Measurements from ENCODE around the gene RGSL1. TPM values are rescaled to one million over a fixed set of nuclear protein-coding genes. Genes with fewer than 3 reads are reported as not detected.

The RGSL1 gene
- total and polyA plus RNA-seq, 2 experiments from 2014 or later: not detected

- H2AFZ ChIP-seq: no peak overlapping the region
- no peak overlapping the region for H3K4me3 ChIP-seq
- H3K9ac ChIP-seq: no peak overlapping the region
- H3K4me1 ChIP-seq (ENCODE audit: insufficient read depth): peaks cover 16% of the 10 kb centered on the region
- no peaks in the 10 kb centered on the region for H3K9me2 ChIP-seq (ENCODE audit: insufficient read depth)
- no peaks in the 10 kb centered on the region for H3K79me2 ChIP-seq (ENCODE audit: insufficient read depth)
- TF ChIP-seq EZH2 (IDR thresholded peaks at IDR 0.05; ENCODE audit: insufficient read depth, poor library complexity, severe bottlenecking) (no peak), EZH2phosphoT487 (IDR thresholded peaks at IDR 0.05; ENCODE audit: insufficient read depth, low read depth) (no peak)
- H3K27ac ChIP-seq: no peak overlapping the region
- no peaks in the 10 kb centered on the region for H3K9me3 ChIP-seq (ENCODE audit: low read depth)
- H3K36me3 ChIP-seq (ENCODE audit: low read depth): no peaks in the 10 kb centered on the region
- no peaks in the 10 kb centered on the region for H3F3A ChIP-seq (ENCODE audit: insufficient read depth)
- H4K20me1 ChIP-seq (ENCODE audit: insufficient read depth): no peaks in the 10 kb centered on the region
- in situ Hi-C loops (cut with MboI): no loop called here
- 83 to 85% methylated on average over 15 to 17 of the region's 17 CpGs for WGBS, 2 experiments (ENCODE audit: low coverage in 1 of 2, low lambda C conversion rate in 2 of 2, missing lambda C conversion rate in 2 of 2)
- H3K4me2 ChIP-seq (ENCODE audit: unreplicated experiment): no peak overlapping the region
- H3K27me3 ChIP-seq (replicated peaks; ENCODE audit: insufficient read depth): no peaks in the 10 kb centered on the region
- no peak for DNase-seq
These were observed 150.2 kb downstream of the RGSL1 start for GRCh38 chr1:182600036-182600713.

- Histone ChIP-seq H3K4me3 (no peak overlapping the region), H3K9ac (no peak overlapping the region), H3K4me1 (ENCODE audit: insufficient read depth) (peaks cover 16% of the 10 kb centered on the region), H3K4me2 (ENCODE audit: unreplicated experiment) (no peak overlapping the region), H2AFZ (no peak overlapping the region), H4K20me1 (ENCODE audit: insufficient read depth) (no peaks in the 10 kb centered on the region), H3K27ac (no peak overlapping the region), H3K79me2 (ENCODE audit: insufficient read depth) (no peaks in the 10 kb centered on the region), H3K36me3 (ENCODE audit: low read depth) (no peaks in the 10 kb centered on the region), H3K9me2 (ENCODE audit: insufficient read depth) (no peaks in the 10 kb centered on the region), H3K9me3 (ENCODE audit: low read depth) (no peaks in the 10 kb centered on the region), H3F3A (ENCODE audit: insufficient read depth) (no peaks in the 10 kb centered on the region), H3K27me3 (replicated peaks; ENCODE audit: insufficient read depth) (no peaks in the 10 kb centered on the region)
- DNase-seq: no peak
- TF ChIP-seq EZH2phosphoT487 (IDR thresholded peaks at IDR 0.05; ENCODE audit: insufficient read depth, low read depth): no peak
- TF ChIP-seq EZH2 (IDR thresholded peaks at IDR 0.05; ENCODE audit: insufficient read depth, poor library complexity, severe bottlenecking): no peak
- WGBS, 2 experiments (ENCODE audit: low coverage in 1 of 2, low lambda C conversion rate in 2 of 2, missing lambda C conversion rate in 2 of 2): 57 to 60% methylated on average over 5 of the region's 5 CpGs
- in situ Hi-C loops (cut with MboI): no loop called here
These were observed 150.9 kb downstream of the RGSL1 start for GRCh38 chr1:182600745-182601415.

GRCh38 chr1:182601416-182601786, 151.5 kb downstream of the RGSL1 start:
- in situ Hi-C loops (cut with MboI): no loop called here
- Histone ChIP-seq H3K9me3 (ENCODE audit: low read depth) (no peaks in the 10 kb centered on the region), H3K4me1 (ENCODE audit: insufficient read depth) (peaks cover 16% of the 10 kb centered on the region), H3F3A (ENCODE audit: insufficient read depth) (no peaks in the 10 kb centered on the region), H3K9ac (no peak overlapping the region), H2AFZ (no peak overlapping the region), H4K20me1 (ENCODE audit: insufficient read depth) (no peaks in the 10 kb centered on the region), H3K4me2 (ENCODE audit: unreplicated experiment) (no peak overlapping the region), H3K79me2 (ENCODE audit: insufficient read depth) (no peaks in the 10 kb centered on the region), H3K27ac (no peak overlapping the region), H3K27me3 (replicated peaks; ENCODE audit: insufficient read depth) (no peaks in the 10 kb centered on the region), H3K4me3 (no peak overlapping the region), H3K36me3 (ENCODE audit: low read depth) (no peaks in the 10 kb centered on the region), H3K9me2 (ENCODE audit: insufficient read depth) (no peaks in the 10 kb centered on the region)
- peak; percentile 89 for DNase-seq
- 23 to 27% methylated on average over 6 of the region's 6 CpGs for WGBS, 2 experiments (ENCODE audit: low coverage in 1 of 2, low lambda C conversion rate in 2 of 2, missing lambda C conversion rate in 2 of 2)
- TF ChIP-seq EZH2 (IDR thresholded peaks at IDR 0.05; ENCODE audit: insufficient read depth, poor library complexity, severe bottlenecking) (no peak), EZH2phosphoT487 (IDR thresholded peaks at IDR 0.05; ENCODE audit: insufficient read depth, low read depth) (no peak)

GRCh38 chr1:182601913-182602312, 152.0 kb downstream of the RGSL1 start:
- no peaks in the 10 kb centered on the region for H4K20me1 ChIP-seq (ENCODE audit: insufficient read depth)
- no peaks in the 10 kb centered on the region for H3K9me3 ChIP-seq (ENCODE audit: low read depth)
- no peaks in the 10 kb centered on the region for H3K27me3 ChIP-seq (replicated peaks; ENCODE audit: insufficient read depth)
- no peak overlapping the region for H3K9ac ChIP-seq
- 75 to 77% methylated on average over 4 of the region's 4 CpGs for WGBS, 2 experiments (ENCODE audit: low coverage in 1 of 2, low lambda C conversion rate in 2 of 2, missing lambda C conversion rate in 2 of 2)
- DNase-seq: no peak
- H3K4me2 ChIP-seq (ENCODE audit: unreplicated experiment): no peak overlapping the region
- no peaks in the 10 kb centered on the region for H3F3A ChIP-seq (ENCODE audit: insufficient read depth)
- H3K4me1 ChIP-seq (ENCODE audit: insufficient read depth): peaks cover 16% of the 10 kb centered on the region
- no peaks in the 10 kb centered on the region for H3K36me3 ChIP-seq (ENCODE audit: low read depth)
- no peaks in the 10 kb centered on the region for H3K79me2 ChIP-seq (ENCODE audit: insufficient read depth)
- in situ Hi-C loops (cut with MboI): no loop called here
- no peaks in the 10 kb centered on the region for H3K9me2 ChIP-seq (ENCODE audit: insufficient read depth)
- H3K27ac ChIP-seq: no peak overlapping the region
- no peak for TF ChIP-seq EZH2phosphoT487 (IDR thresholded peaks at IDR 0.05; ENCODE audit: insufficient read depth, low read depth)
- no peak for TF ChIP-seq EZH2 (IDR thresholded peaks at IDR 0.05; ENCODE audit: insufficient read depth, poor library complexity, severe bottlenecking)
- no peak overlapping the region for H3K4me3 ChIP-seq
- no peak overlapping the region for H2AFZ ChIP-seq

All from GM23248 (cell line).